GM23248 (cell line): Measurements from ENCODE around the gene GRPEL1.

Experiments used
- EZH2 ChIP-seq: fragments of 200-600 bp; sonication (generic); IDR thresholded peaks from 2 replicates; pipeline ENCODE4 v1.6.1; 2018; ENCODE audit warnings: antibody characterized with exemption, mild to moderate bottlenecking; ENCODE audit not compliant: insufficient read depth, poor library complexity, severe bottlenecking
- EZH2phosphoT487 ChIP-seq: fragments of 200-600 bp; sonication (generic); IDR thresholded peaks from 2 replicates; pipeline ENCODE4 v1.6.1; 2018; ENCODE audit warnings: antibody characterized with exemption, moderate library complexity, mild to moderate bottlenecking, low read depth; ENCODE audit not compliant: insufficient read depth

- TF ChIP-seq EZH2phosphoT487 (no peak), EZH2 (no peak)
Observed at GRCh38 chr4:7104366-7105031, 36.6 kb upstream of the GRPEL1 start.
